ENCODE results near the gene BMP8A. TPM values are rescaled to one million over a fixed set of nuclear protein-coding genes. Genes with fewer than 3 reads are reported as not detected.

Gene BMP8A, protein sequence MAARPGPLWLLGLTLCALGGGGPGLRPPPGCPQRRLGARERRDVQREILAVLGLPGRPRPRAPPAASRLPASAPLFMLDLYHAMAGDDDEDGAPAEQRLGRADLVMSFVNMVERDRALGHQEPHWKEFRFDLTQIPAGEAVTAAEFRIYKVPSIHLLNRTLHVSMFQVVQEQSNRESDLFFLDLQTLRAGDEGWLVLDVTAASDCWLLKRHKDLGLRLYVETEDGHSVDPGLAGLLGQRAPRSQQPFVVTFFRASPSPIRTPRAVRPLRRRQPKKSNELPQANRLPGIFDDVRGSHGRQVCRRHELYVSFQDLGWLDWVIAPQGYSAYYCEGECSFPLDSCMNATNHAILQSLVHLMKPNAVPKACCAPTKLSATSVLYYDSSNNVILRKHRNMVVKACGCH
- 0.10 to 0.29 TPM (median 0.13 TPM) in 4 of 5 replicates, not detected in the other for total RNA-seq (2022; extraction: Qiagen RNA extraction; ENCODE audit: low read depth)

DNA sequence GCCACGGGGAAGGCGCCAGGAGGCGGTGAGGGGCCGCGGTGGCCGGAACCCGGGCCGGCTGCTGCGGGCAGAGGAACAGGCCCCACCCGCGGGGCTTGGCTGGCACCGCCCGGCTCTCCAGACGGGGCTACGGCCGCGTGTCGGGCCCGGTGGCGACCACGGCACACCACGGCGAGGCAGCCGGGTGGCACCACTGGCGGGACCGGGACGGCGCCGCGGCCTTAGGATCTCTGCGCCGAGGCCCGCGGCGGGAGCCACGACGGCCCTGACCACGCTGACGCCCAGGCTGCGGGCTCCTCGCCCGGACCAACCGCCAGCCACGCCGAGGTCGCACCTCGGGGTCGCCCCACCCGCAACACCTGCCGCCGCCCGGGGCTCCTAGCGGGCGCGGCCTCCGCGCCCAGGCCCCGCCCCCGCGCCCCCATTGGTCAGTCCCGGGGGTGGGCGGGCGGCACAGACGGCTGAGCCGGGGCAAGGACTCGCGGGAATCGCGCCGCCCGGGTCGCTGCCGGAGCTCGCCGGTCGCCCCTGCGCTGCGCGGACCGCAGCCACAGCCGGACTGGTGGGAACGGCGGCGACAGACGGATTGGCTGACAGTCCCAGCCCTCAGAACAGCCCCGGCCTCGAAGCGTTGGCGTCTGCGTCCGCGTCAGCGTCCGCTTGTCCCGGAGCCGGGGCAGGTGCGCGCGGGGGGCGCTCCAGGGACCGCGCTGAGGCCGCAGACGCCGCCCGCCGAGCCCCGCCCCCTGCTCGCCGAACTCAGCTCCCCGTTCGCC is at the start of gene BMP8A:
BMP8A (plus strand) TSS at position 491 of the 776 bp plus-strand sequence. CDS start 356 bp downstream, outside the sequence.

Other genes starting within 250 kb of the BMP8A start
- gene PABPC4, start 85.2 kb downstream of the BMP8A start, total RNA-seq (2022; extraction: Qiagen RNA extraction; ENCODE audit: low read depth): 119 to 169 TPM (median 129 TPM) in 5 replicates
- gene HEYL, start 148.0 kb downstream of the BMP8A start, total RNA-seq (2022; extraction: Qiagen RNA extraction; ENCODE audit: low read depth): 2.3 to 3.3 TPM (median 3.0 TPM) in 5 replicates
- not detected in 5 replicates for gene NT5C1A, start 180.5 kb downstream of the BMP8A start, total RNA-seq (2022; extraction: Qiagen RNA extraction; ENCODE audit: low read depth)
- gene HPCAL4, start 199.8 kb downstream of the BMP8A start, total RNA-seq (2022; extraction: Qiagen RNA extraction; ENCODE audit: low read depth): 0.24 to 0.41 TPM (median 0.29 TPM) in 5 replicates
- gene PPIE, start 247.2 kb downstream of the BMP8A start, total RNA-seq (2022; extraction: Qiagen RNA extraction; ENCODE audit: low read depth): 38.7 to 43.4 TPM (median 41.3 TPM) in 5 replicates